Mesendoderm (in vitro differentiated cells): ENCODE results near the gene ANGPTL7.
A peak's percentile ranks its signal among the peaks of the same experiment; 100 is the strongest.

Source experiments
- DNase-seq: peaks from one replicate; pipeline ENCODE4 v3.0.0; 2013
- H2AK5ac ChIP-seq: 2 replicates; pipeline ENCODE4 v1.6.1; 2013; ENCODE audit warnings: low read length, inconsistent platforms
- H2BK120ac ChIP-seq: 2 replicates; pipeline ENCODE4 v1.6.1; 2013; ENCODE audit warnings: low read depth, mild to moderate bottlenecking, low read length, moderate library complexity, mixed read lengths
- H2BK15ac ChIP-seq: replicated peaks from 2 replicates; pipeline ENCODE4 v1.6.1; 2013; ENCODE audit warnings: low read depth, mild to moderate bottlenecking, moderate library complexity
- H2BK5ac ChIP-seq: 2 replicates; pipeline ENCODE4 v1.6.1; 2013; ENCODE audit warnings: low read length, inconsistent platforms
- H3K18ac ChIP-seq: 2 replicates; pipeline ENCODE4 v1.6.1; 2013; ENCODE audit warnings: mild to moderate bottlenecking, low read length, mixed read lengths
- H3K23ac ChIP-seq: one replicate; pipeline ENCODE4 v1.6.1; 2013; ENCODE audit warnings: low read length
- H3K27ac ChIP-seq: 2 replicates; pipeline ENCODE4 v1.5.1; 2013; ENCODE audit warnings: low read depth, mild to moderate bottlenecking, inconsistent platforms, low read length, moderate library complexity
- H3K27me3 ChIP-seq: 2 replicates; pipeline ENCODE4 v1.6.1; 2013; ENCODE audit warnings: low read length, control low read depth, mild to moderate bottlenecking, inconsistent platforms; ENCODE audit not compliant: insufficient read depth, poor library complexity
- H3K36me3 ChIP-seq: 2 replicates; pipeline ENCODE4 v1.6.1; 2013; ENCODE audit warnings: low read length, inconsistent platforms; ENCODE audit not compliant: control insufficient read depth, insufficient read depth
- H3K4ac ChIP-seq: one replicate; pipeline ENCODE4 v1.6.1; 2013; ENCODE audit warnings: low read depth, mild to moderate bottlenecking, low read length, moderate library complexity
- H3K4me1 ChIP-seq: 2 replicates; pipeline ENCODE4 v1.6.1; 2013; ENCODE audit warnings: low read depth, low read length, inconsistent platforms; ENCODE audit not compliant: control insufficient read depth
- H3K4me2 ChIP-seq: 2 replicates; pipeline ENCODE4 v1.6.1; 2013; ENCODE audit warnings: low read length
- H3K4me3 ChIP-seq: 2 replicates; pipeline ENCODE4 v1.5.1; 2013; ENCODE audit warnings: mild to moderate bottlenecking, low read length
- H3K56ac ChIP-seq: one replicate; pipeline ENCODE4 v1.6.1; 2013; ENCODE audit warnings: low read length
- H3K79me1 ChIP-seq: 2 replicates; pipeline ENCODE4 v1.6.1; 2013; ENCODE audit warnings: low read length, inconsistent platforms
- H3K79me2 ChIP-seq: 2 replicates; pipeline ENCODE4 v1.6.1; 2013; ENCODE audit warnings: mild to moderate bottlenecking, low read length; ENCODE audit not compliant: control insufficient read depth, insufficient read depth
- H3K9ac ChIP-seq: 2 replicates; pipeline ENCODE4 v1.6.1; 2013; ENCODE audit warnings: low read length, inconsistent platforms
- H4K5ac ChIP-seq: one replicate; pipeline ENCODE4 v1.6.1; 2013; ENCODE audit warnings: low read length
- H4K8ac ChIP-seq: one replicate; pipeline ENCODE4 v1.6.1; 2013; ENCODE audit warnings: low read depth, mild to moderate bottlenecking, control low read depth, low read length, moderate library complexity
- WGBS: extraction: QIAGEN DNeasy Blood & Tissue Kit; methylation state at CpG from one replicate; pipeline ENCODE4 v1.1.7; 2013; ENCODE audit warnings: low lambda C conversion rate, missing lambda C conversion rate; ENCODE audit not compliant: insufficient coverage; ENCODE audit errors: extremely low coverage; 5-methylcytosine and 5-hydroxymethylcytosine counted together

ANGPTL7 gene

GRCh38 chr1:11170102-11170501 lies 19.1 kb upstream of the ANGPTL7 start:
- Histone ChIP-seq H3K18ac (no peak overlapping the region), H4K5ac (no peak overlapping the region), H2AK5ac (no peak overlapping the region), H2BK5ac (no peak overlapping the region), H3K79me2 (no peaks in the 10 kb centered on the region), H3K23ac (no peak overlapping the region), H3K36me3 (peaks cover 2% of the 10 kb centered on the region), H3K9ac (no peak overlapping the region), H3K79me1 (peaks cover 2% of the 10 kb centered on the region), H3K56ac (no peak overlapping the region), H3K4me3 (no peak overlapping the region), H4K8ac (no peak overlapping the region), H3K4me2 (no peak overlapping the region), H3K4me1 (no peaks in the 10 kb centered on the region), H3K4ac (no peak overlapping the region), H2BK120ac (no peak overlapping the region), H2BK15ac (no peak overlapping the region), H3K27ac (no peak overlapping the region), H3K27me3 (no peaks in the 10 kb centered on the region)
- WGBS, result no CpG with 5 or more reads among the region's 2 CpGs
- DNase-seq, result no peak

- no CpG with 5 or more reads among the region's 7 CpGs for WGBS
Measured at GRCh38 chr1:11174261-11174942, 14.8 kb upstream of the ANGPTL7 start.

GRCh38 chr1:11175461-11175860 lies 13.7 kb upstream of the ANGPTL7 start:
- no peak overlapping the region for H3K18ac ChIP-seq
- no peak overlapping the region for H2BK120ac ChIP-seq
- no peaks in the 10 kb centered on the region for H3K79me1 ChIP-seq
- no peak overlapping the region for H4K8ac ChIP-seq
- no peak overlapping the region for H2BK15ac ChIP-seq
- H2AK5ac ChIP-seq, result no peak overlapping the region
- no peak overlapping the region for H3K27ac ChIP-seq
- H3K4ac ChIP-seq, result no peak overlapping the region
- DNase-seq, result no peak
- H3K4me2 ChIP-seq, result no peak overlapping the region
- no peak overlapping the region for H3K23ac ChIP-seq
- no peak overlapping the region for H4K5ac ChIP-seq
- WGBS, result no CpG with 5 or more reads among the region's 10 CpGs
- H3K4me1 ChIP-seq, result no peaks in the 10 kb centered on the region
- H3K9ac ChIP-seq, result no peak overlapping the region
- H3K27me3 ChIP-seq, result no peaks in the 10 kb centered on the region
- H3K4me3 ChIP-seq, result no peak overlapping the region
- no peak overlapping the region for H2BK5ac ChIP-seq
- H3K56ac ChIP-seq, result no peak overlapping the region
- no peaks in the 10 kb centered on the region for H3K79me2 ChIP-seq
- no peaks in the 10 kb centered on the region for H3K36me3 ChIP-seq

More at GRCh38 chr1:11174261-11174942, 14.8 kb upstream of the ANGPTL7 start:
- Histone ChIP-seq H2BK5ac (no peak overlapping the region), H3K36me3 (peaks cover 2% of the 10 kb centered on the region), H3K9ac (no peak overlapping the region), H3K4me2 (no peak overlapping the region), H3K4me3 (no peak overlapping the region), H4K8ac (no peak overlapping the region), H3K4me1 (no peaks in the 10 kb centered on the region), H3K79me2 (no peaks in the 10 kb centered on the region), H3K23ac (no peak overlapping the region), H2BK120ac (no peak overlapping the region), H4K5ac (no peak overlapping the region), H3K79me1 (peaks cover 2% of the 10 kb centered on the region), H2BK15ac (no peak overlapping the region), H3K27ac (no peak overlapping the region), H2AK5ac (no peak overlapping the region), H3K56ac (no peak overlapping the region), H3K18ac (no peak overlapping the region), H3K4ac (no peak overlapping the region), H3K27me3 (no peaks in the 10 kb centered on the region)
- no peak for DNase-seq

GRCh38 chr1:11176081-11176706 lies 13.0 kb upstream of the ANGPTL7 start:
- H3K9ac ChIP-seq, result no peak overlapping the region
- H2BK5ac ChIP-seq, result no peak overlapping the region
- no peaks in the 10 kb centered on the region for H3K4me1 ChIP-seq
- H4K5ac ChIP-seq, result no peak overlapping the region
- no peak overlapping the region for H4K8ac ChIP-seq
- no peak overlapping the region for H2AK5ac ChIP-seq
- no peak overlapping the region for H3K27ac ChIP-seq
- WGBS, result no CpG with 5 or more reads among the region's 11 CpGs
- H2BK120ac ChIP-seq, result no peak overlapping the region
- H3K4me2 ChIP-seq, result no peak overlapping the region
- H2BK15ac ChIP-seq, result no peak overlapping the region
- H3K18ac ChIP-seq, result no peak overlapping the region
- no peaks in the 10 kb centered on the region for H3K27me3 ChIP-seq
- no peaks in the 10 kb centered on the region for H3K79me1 ChIP-seq
- H3K56ac ChIP-seq, result no peak overlapping the region
- no peak overlapping the region for H3K4ac ChIP-seq
- no peak overlapping the region for H3K4me3 ChIP-seq
- H3K36me3 ChIP-seq, result no peaks in the 10 kb centered on the region
- no peaks in the 10 kb centered on the region for H3K79me2 ChIP-seq
- no peak overlapping the region for H3K23ac ChIP-seq
- DNase-seq, result peak; percentile 55

- Histone ChIP-seq H2AK5ac (no peak overlapping the region), H2BK5ac (no peak overlapping the region), H3K79me1 (no peaks in the 10 kb centered on the region), H4K8ac (no peak overlapping the region), H3K9ac (no peak overlapping the region), H3K4me2 (no peak overlapping the region), H3K18ac (no peak overlapping the region), H3K27me3 (no peaks in the 10 kb centered on the region), H3K4ac (no peak overlapping the region), H3K79me2 (no peaks in the 10 kb centered on the region), H3K4me1 (no peaks in the 10 kb centered on the region), H2BK120ac (no peak overlapping the region), H3K56ac (no peak overlapping the region), H4K5ac (no peak overlapping the region), H3K4me3 (no peak overlapping the region), H3K36me3 (no peaks in the 10 kb centered on the region), H3K23ac (no peak overlapping the region), H2BK15ac (no peak overlapping the region), H3K27ac (peak overlapping the region; percentile 79)
- DNase-seq, result peak; percentile 40
- WGBS, result no CpG with 5 or more reads among the region's 7 CpGs
Measured at GRCh38 chr1:11178021-11179015, 10.8 kb upstream of the ANGPTL7 start.
